SK-N-SH (cell line): ENCODE data around the gene MTERF4.

Experiments used
- POLR2AphosphoS5 ChIP-seq: IDR thresholded peaks from 2 replicates; pipeline ENCODE4 v1.6.1; 2012; ENCODE audit warnings: low read depth, low read length
- TEAD4 ChIP-seq: IDR thresholded peaks from 2 replicates; pipeline ENCODE4 v1.4.0; 2012; ENCODE audit warnings: mild to moderate bottlenecking, borderline replicate concordance; ENCODE audit not compliant: insufficient read depth
- TF ChIP-seq, protein P1 (sequence below): fragments of 200-600 bp; sonication (generic); IDR thresholded peaks from 2 replicates; pipeline ENCODE4 v1.6.1; 2017; ENCODE audit warnings: antibody characterized with exemption, mild to moderate bottlenecking, moderate library complexity
- TF ChIP-seq, protein P2 (sequence below): IDR thresholded peaks from 2 replicates; pipeline ENCODE4 v1.6.1; 2012; ENCODE audit warnings: mild to moderate bottlenecking, low read depth, low read length, moderate library complexity

- TF ChIP-seq TEAD4 = no peak
- TF ChIP-seq, protein P1, sequence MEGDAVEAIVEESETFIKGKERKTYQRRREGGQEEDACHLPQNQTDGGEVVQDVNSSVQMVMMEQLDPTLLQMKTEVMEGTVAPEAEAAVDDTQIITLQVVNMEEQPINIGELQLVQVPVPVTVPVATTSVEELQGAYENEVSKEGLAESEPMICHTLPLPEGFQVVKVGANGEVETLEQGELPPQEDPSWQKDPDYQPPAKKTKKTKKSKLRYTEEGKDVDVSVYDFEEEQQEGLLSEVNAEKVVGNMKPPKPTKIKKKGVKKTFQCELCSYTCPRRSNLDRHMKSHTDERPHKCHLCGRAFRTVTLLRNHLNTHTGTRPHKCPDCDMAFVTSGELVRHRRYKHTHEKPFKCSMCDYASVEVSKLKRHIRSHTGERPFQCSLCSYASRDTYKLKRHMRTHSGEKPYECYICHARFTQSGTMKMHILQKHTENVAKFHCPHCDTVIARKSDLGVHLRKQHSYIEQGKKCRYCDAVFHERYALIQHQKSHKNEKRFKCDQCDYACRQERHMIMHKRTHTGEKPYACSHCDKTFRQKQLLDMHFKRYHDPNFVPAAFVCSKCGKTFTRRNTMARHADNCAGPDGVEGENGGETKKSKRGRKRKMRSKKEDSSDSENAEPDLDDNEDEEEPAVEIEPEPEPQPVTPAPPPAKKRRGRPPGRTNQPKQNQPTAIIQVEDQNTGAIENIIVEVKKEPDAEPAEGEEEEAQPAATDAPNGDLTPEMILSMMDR = no peak
- no peak for TF ChIP-seq POLR2AphosphoS5
- TF ChIP-seq, protein P2, sequence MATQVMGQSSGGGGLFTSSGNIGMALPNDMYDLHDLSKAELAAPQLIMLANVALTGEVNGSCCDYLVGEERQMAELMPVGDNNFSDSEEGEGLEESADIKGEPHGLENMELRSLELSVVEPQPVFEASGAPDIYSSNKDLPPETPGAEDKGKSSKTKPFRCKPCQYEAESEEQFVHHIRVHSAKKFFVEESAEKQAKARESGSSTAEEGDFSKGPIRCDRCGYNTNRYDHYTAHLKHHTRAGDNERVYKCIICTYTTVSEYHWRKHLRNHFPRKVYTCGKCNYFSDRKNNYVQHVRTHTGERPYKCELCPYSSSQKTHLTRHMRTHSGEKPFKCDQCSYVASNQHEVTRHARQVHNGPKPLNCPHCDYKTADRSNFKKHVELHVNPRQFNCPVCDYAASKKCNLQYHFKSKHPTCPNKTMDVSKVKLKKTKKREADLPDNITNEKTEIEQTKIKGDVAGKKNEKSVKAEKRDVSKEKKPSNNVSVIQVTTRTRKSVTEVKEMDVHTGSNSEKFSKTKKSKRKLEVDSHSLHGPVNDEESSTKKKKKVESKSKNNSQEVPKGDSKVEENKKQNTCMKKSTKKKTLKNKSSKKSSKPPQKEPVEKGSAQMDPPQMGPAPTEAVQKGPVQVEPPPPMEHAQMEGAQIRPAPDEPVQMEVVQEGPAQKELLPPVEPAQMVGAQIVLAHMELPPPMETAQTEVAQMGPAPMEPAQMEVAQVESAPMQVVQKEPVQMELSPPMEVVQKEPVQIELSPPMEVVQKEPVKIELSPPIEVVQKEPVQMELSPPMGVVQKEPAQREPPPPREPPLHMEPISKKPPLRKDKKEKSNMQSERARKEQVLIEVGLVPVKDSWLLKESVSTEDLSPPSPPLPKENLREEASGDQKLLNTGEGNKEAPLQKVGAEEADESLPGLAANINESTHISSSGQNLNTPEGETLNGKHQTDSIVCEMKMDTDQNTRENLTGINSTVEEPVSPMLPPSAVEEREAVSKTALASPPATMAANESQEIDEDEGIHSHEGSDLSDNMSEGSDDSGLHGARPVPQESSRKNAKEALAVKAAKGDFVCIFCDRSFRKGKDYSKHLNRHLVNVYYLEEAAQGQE = no peak
Measured at GRCh38 chr2:241110089-241110606, 8.1 kb upstream of the MTERF4 start.
